ENCODE results near the gene TOMM70. TPM values are rescaled to one million over a fixed set of nuclear protein-coding genes. Genes with fewer than 3 reads are reported as not detected.

The TOMM70 gene
- polyA plus RNA-seq, 1 donor from 2014 or later: 110 TPM

DNA sequence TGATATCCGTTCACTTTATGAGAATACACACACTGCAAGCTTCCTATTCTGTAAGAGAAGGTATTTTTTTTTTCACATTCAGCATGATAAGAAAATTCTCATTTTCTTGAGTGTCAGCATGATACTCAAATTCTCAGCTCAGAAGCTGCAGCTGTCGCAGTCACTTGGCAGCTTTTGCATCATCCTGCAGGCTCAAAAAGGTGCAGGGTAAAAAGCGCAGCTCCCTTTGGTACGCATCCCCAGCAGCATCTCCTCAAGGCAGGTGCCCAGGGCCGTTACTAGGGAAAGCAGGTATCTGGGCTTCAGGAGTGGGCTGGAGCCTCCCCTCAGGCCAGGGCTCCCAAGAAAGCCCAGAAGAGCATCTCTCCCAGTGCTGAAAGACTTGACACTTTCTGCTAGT lies 22.7 kb upstream of the TOMM70 start:
- no peaks in the 10 kb centered on the region for H3F3A ChIP-seq (ENCODE audit: insufficient read depth, low read length, poor library complexity, severe bottlenecking)
- no peaks in the 10 kb centered on the region for H3K9me3 ChIP-seq (ENCODE audit: low read length)
- no peak overlapping the region for H3K9ac ChIP-seq (ENCODE audit: low read length)
- H3K36me3 ChIP-seq (ENCODE audit: insufficient read depth, low read length): no peaks in the 10 kb centered on the region
- no peak overlapping the region for H3K4me3 ChIP-seq (ENCODE audit: low read length)
- no peak for TF ChIP-seq RAD21 (conservative IDR thresholded peaks at IDR 0.05)
- TF ChIP-seq MXI1 (conservative IDR thresholded peaks at IDR 0.05; ENCODE audit: poor library complexity, severe bottlenecking): no peak
- no peak overlapping the region for H3K4me2 ChIP-seq (ENCODE audit: low read length)
- H4K20me1 ChIP-seq (ENCODE audit: insufficient read depth): no peaks in the 10 kb centered on the region
- no peaks in the 10 kb centered on the region for H3K9me2 ChIP-seq (ENCODE audit: insufficient read depth, low read length)
- no peaks in the 10 kb centered on the region for H3K79me2 ChIP-seq (replicated peaks; ENCODE audit: insufficient read depth, low read length)
- no peak overlapping the region for H3K27ac ChIP-seq (ENCODE audit: low read length)
- no peaks in the 10 kb centered on the region for H3K27me3 ChIP-seq (ENCODE audit: insufficient read depth, low read depth, low read length)
- H2AFZ ChIP-seq (ENCODE audit: low read depth, low read length): no peak overlapping the region

DNA sequence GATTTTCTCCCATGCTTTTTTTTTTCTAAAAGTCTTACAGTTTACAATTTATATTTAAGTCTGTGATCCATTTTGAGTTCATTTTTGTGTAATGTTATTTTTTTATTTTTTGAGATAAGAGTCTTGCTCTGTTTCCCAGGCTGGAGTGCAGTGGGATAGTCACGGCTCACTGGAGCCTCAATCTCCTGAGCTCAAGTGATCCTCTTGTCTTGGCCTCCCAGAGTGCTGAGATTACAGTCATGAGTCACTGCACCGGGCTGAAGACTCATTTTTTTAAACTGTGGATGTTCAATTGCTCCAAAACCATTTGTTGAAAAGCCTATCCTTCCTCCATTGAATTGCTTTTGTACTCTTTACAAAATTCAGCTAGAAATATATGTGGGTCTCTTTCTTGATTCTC lies 20.0 kb upstream of the TOMM70 start:
- Histone ChIP-seq H3K9me2 (ENCODE audit: insufficient read depth, low read length) (no peaks in the 10 kb centered on the region), H3K4me3 (ENCODE audit: low read length) (no peak overlapping the region), H3K79me2 (replicated peaks; ENCODE audit: insufficient read depth, low read length) (no peaks in the 10 kb centered on the region), H3F3A (ENCODE audit: insufficient read depth, low read length, poor library complexity, severe bottlenecking) (no peaks in the 10 kb centered on the region), H4K20me1 (ENCODE audit: insufficient read depth) (no peaks in the 10 kb centered on the region), H3K4me2 (ENCODE audit: low read length) (no peak overlapping the region), H3K27ac (ENCODE audit: low read length) (no peak overlapping the region), H3K27me3 (ENCODE audit: insufficient read depth, low read depth, low read length) (no peaks in the 10 kb centered on the region), H2AFZ (ENCODE audit: low read depth, low read length) (no peak overlapping the region), H3K9me3 (ENCODE audit: low read length) (no peaks in the 10 kb centered on the region), H3K36me3 (ENCODE audit: insufficient read depth, low read length) (no peaks in the 10 kb centered on the region), H3K9ac (ENCODE audit: low read length) (no peak overlapping the region)
- TF ChIP-seq SMC3 (conservative IDR thresholded peaks at IDR 0.05; ENCODE audit: poor library complexity): no peak
- no peak for TF ChIP-seq REST (IDR thresholded peaks at IDR 0.05; ENCODE audit: borderline replicate concordance)
- no peak for TF ChIP-seq RAD21 (conservative IDR thresholded peaks at IDR 0.05)
- no peak for TF ChIP-seq EP300 (conservative IDR thresholded peaks at IDR 0.05; ENCODE audit: poor library complexity, severe bottlenecking)
- TF ChIP-seq CTCF (IDR thresholded peaks at IDR 0.05; ENCODE audit: poor library complexity, severe bottlenecking): no peak
- no peak for TF ChIP-seq TAF1 (IDR thresholded peaks at IDR 0.05; ENCODE audit: low read depth)
- TF ChIP-seq EZH2 (IDR thresholded peaks at IDR 0.05; ENCODE audit: borderline replicate concordance, insufficient read depth, low read length, poor library complexity, severe bottlenecking): no peak
- TF ChIP-seq MXI1 (conservative IDR thresholded peaks at IDR 0.05; ENCODE audit: poor library complexity, severe bottlenecking): no peak

DNA sequence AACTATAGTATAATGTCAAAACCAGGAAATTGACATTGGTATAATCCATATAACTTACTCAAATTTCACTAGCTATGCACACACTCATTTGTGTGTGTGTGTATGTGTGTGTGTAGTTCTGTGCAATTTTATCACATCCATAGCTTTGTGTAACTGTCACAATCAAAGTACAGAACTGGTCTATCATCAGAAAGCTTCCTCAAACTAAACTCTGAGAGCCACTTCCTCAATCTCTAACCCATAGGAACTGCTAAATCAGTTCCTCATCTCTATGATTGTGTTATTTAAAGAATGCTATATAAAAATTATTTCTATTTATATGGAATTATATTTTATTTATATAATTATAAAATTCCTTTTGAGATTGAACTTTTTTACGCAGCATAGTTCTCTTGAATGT lies 18.5 kb upstream of the TOMM70 start:
- no peaks in the 10 kb centered on the region for H3F3A ChIP-seq (ENCODE audit: insufficient read depth, low read length, poor library complexity, severe bottlenecking)
- H3K9ac ChIP-seq (ENCODE audit: low read length): no peak overlapping the region
- H3K4me2 ChIP-seq (ENCODE audit: low read length): no peak overlapping the region
- no peaks in the 10 kb centered on the region for H3K27me3 ChIP-seq (ENCODE audit: insufficient read depth, low read depth, low read length)
- no peak overlapping the region for H3K4me3 ChIP-seq (ENCODE audit: low read length)
- H2AFZ ChIP-seq (ENCODE audit: low read depth, low read length): no peak overlapping the region
- no peaks in the 10 kb centered on the region for H3K9me3 ChIP-seq (ENCODE audit: low read length)
- no peaks in the 10 kb centered on the region for H3K79me2 ChIP-seq (replicated peaks; ENCODE audit: insufficient read depth, low read length)
- no peaks in the 10 kb centered on the region for H3K36me3 ChIP-seq (ENCODE audit: insufficient read depth, low read length)
- no peaks in the 10 kb centered on the region for H3K9me2 ChIP-seq (ENCODE audit: insufficient read depth, low read length)
- H4K20me1 ChIP-seq (ENCODE audit: insufficient read depth): no peaks in the 10 kb centered on the region
- TF ChIP-seq SMC3 (conservative IDR thresholded peaks at IDR 0.05; ENCODE audit: poor library complexity) (no peak), RAD21 (conservative IDR thresholded peaks at IDR 0.05) (no peak), POLR2AphosphoS5 (IDR thresholded peaks at IDR 0.05) (no peak), CTCF (IDR thresholded peaks at IDR 0.05; ENCODE audit: poor library complexity, severe bottlenecking) (no peak), EZH2 (IDR thresholded peaks at IDR 0.05; ENCODE audit: borderline replicate concordance, insufficient read depth, low read length, poor library complexity, severe bottlenecking) (no peak), TAF1 (IDR thresholded peaks at IDR 0.05; ENCODE audit: low read depth) (no peak), REST (IDR thresholded peaks at IDR 0.05; ENCODE audit: borderline replicate concordance) (no peak), EP300 (conservative IDR thresholded peaks at IDR 0.05; ENCODE audit: poor library complexity, severe bottlenecking) (no peak), MXI1 (conservative IDR thresholded peaks at IDR 0.05; ENCODE audit: poor library complexity, severe bottlenecking) (no peak)
- H3K27ac ChIP-seq (ENCODE audit: low read length): no peak overlapping the region
